Measurements from ENCODE around the gene ZIC1. TPM values are rescaled to one million over a fixed set of nuclear protein-coding genes. Genes with fewer than 3 reads are reported as not detected.

The ZIC1 gene
- total RNA-seq, 2 experiments from 2014 or later = not detected

GRCh38 chr3:147401421-147401820, 7.7 kb upstream of the ZIC1 start:
- Mint-ChIP-seq H3K9me3 (peaks cover 4% of the 10 kb centered on the region), H3K4me1 (ENCODE audit: low read depth) (peaks cover 10% of the 10 kb centered on the region), H3K27ac (no peak overlapping the region), H3K36me3 (ENCODE audit: low read depth) (peaks cover 10% of the 10 kb centered on the region), H3K27me3 (ENCODE audit: low read depth) (peaks cover 81% of the 10 kb centered on the region), H3K4me3 (no peak overlapping the region)
- CTCF ChIA-PET = interaction anchor here (0.6 kb wide), 1 partner anchor 40 kb away, joined by 3 read pairs; no protein-coding TSS in a partner anchor
- intact Hi-C loops (cut with micrococcal nuclease) = no loop called here
- no peak for DNase-seq

- Mint-ChIP-seq H3K4me1 (ENCODE audit: low read depth) (peaks cover 13% of the 10 kb centered on the region), H3K27me3 (ENCODE audit: low read depth) (peaks cover 84% of the 10 kb centered on the region), H3K9me3 (peaks cover 4% of the 10 kb centered on the region)
Observed at GRCh38 chr3:147402159-147402558, 7.0 kb upstream of the ZIC1 start.

GRCh38 chr3:147403511-147403910, 5.7 kb upstream of the ZIC1 start:
- peaks cover 12% of the 10 kb centered on the region for H3K9me3 Mint-ChIP-seq
- CTCF ChIA-PET = no interaction called here
- DNase-seq = no peak
- H3K27me3 Mint-ChIP-seq (ENCODE audit: low read depth) = peaks cover 83% of the 10 kb centered on the region
- no peak overlapping the region for H3K27ac Mint-ChIP-seq
- peaks cover 14% of the 10 kb centered on the region for H3K4me1 Mint-ChIP-seq (ENCODE audit: low read depth)
- no peak overlapping the region for H3K4me3 Mint-ChIP-seq
- peaks cover 12% of the 10 kb centered on the region for H3K36me3 Mint-ChIP-seq (ENCODE audit: low read depth)
- intact Hi-C loops (cut with micrococcal nuclease) = no loop called here

More at GRCh38 chr3:147402159-147402558, 7.0 kb upstream of the ZIC1 start:
- Mint-ChIP-seq H3K4me3 (no peak overlapping the region), H3K36me3 (ENCODE audit: low read depth) (peaks cover 12% of the 10 kb centered on the region), H3K27ac (no peak overlapping the region)
- DNase-seq = no peak
- intact Hi-C loops (cut with micrococcal nuclease) = no loop called here
- CTCF ChIA-PET = no interaction called here

GRCh38 chr3:147404000-147404799, 5.0 kb upstream of the ZIC1 start:
- Mint-ChIP-seq H3K27me3 (ENCODE audit: low read depth) (peaks cover 85% of the 10 kb centered on the region), H3K36me3 (ENCODE audit: low read depth) (peaks cover 12% of the 10 kb centered on the region), H3K27ac (no peak overlapping the region), H3K9me3 (peaks cover 13% of the 10 kb centered on the region), H3K4me1 (ENCODE audit: low read depth) (peaks cover 20% of the 10 kb centered on the region), H3K4me3 (no peak overlapping the region)
- intact Hi-C loops (cut with micrococcal nuclease) = no loop called here
- CTCF ChIA-PET = no interaction called here
- DNase-seq = no peak

- Mint-ChIP-seq H3K27ac (no peak overlapping the region), H3K27me3 (ENCODE audit: low read depth) (peaks cover 84% of the 10 kb centered on the region), H3K4me1 (ENCODE audit: low read depth) (peaks cover 24% of the 10 kb centered on the region), H3K4me3 (no peak overlapping the region), H3K36me3 (ENCODE audit: low read depth) (peaks cover 12% of the 10 kb centered on the region), H3K9me3 (peaks cover 13% of the 10 kb centered on the region)
- no peak for DNase-seq
- intact Hi-C loops (cut with micrococcal nuclease) = no loop called here
- CTCF ChIA-PET = no interaction called here
Observed at GRCh38 chr3:147404800-147405230, 4.3 kb upstream of the ZIC1 start.

GRCh38 chr3:147405231-147406027, 3.7 kb upstream of the ZIC1 start:
- Mint-ChIP-seq H3K36me3 (ENCODE audit: low read depth) (peaks cover 12% of the 10 kb centered on the region), H3K9me3 (peaks cover 13% of the 10 kb centered on the region), H3K4me1 (ENCODE audit: low read depth) (peaks cover 24% of the 10 kb centered on the region), H3K27ac (no peak overlapping the region), H3K4me3 (no peak overlapping the region), H3K27me3 (ENCODE audit: low read depth) (peaks cover 82% of the 10 kb centered on the region)
- intact Hi-C loops (cut with micrococcal nuclease) = no loop called here
- no peak for DNase-seq
- CTCF ChIA-PET = no interaction called here

GRCh38 chr3:147406028-147406931, 2.9 kb upstream of the ZIC1 start, which contains the start of gene ZIC4:
TSS of gene ZIC4 (minus strand) at chr3:147406543. CDS start at chr3:147402797, 3,746 bp downstream.
- H3K36me3 Mint-ChIP-seq (ENCODE audit: low read depth) = peaks cover 12% of the 10 kb centered on the region
- H3K4me3 Mint-ChIP-seq = no peak within 1 kb of the TSS
- peaks cover 82% of the 10 kb centered on the region for H3K27me3 Mint-ChIP-seq (ENCODE audit: low read depth)
- intact Hi-C loops (cut with micrococcal nuclease) = no loop called here
- DNase-seq = no peak
- H3K27ac Mint-ChIP-seq = no peak within 1 kb of the TSS
- H3K9me3 Mint-ChIP-seq = peaks cover 13% of the 10 kb centered on the region
- CTCF ChIA-PET = no interaction called here
- peaks cover 31% of the 10 kb centered on the region for H3K4me1 Mint-ChIP-seq (ENCODE audit: low read depth)

GRCh38 chr3:147407114-147407497, 2.1 kb upstream of the ZIC1 start:
- Mint-ChIP-seq H3K36me3 (ENCODE audit: low read depth) (peaks cover 17% of the 10 kb centered on the region), H3K4me3 (no peak overlapping the region), H3K27ac (no peak overlapping the region), H3K9me3 (peaks cover 13% of the 10 kb centered on the region), H3K27me3 (ENCODE audit: low read depth) (peaks cover 83% of the 10 kb centered on the region), H3K4me1 (ENCODE audit: low read depth) (peaks cover 38% of the 10 kb centered on the region)
- intact Hi-C loops (cut with micrococcal nuclease) = no loop called here
- CTCF ChIA-PET = no interaction called here
- no peak for DNase-seq

- CTCF ChIA-PET = no interaction called here
- Mint-ChIP-seq H3K36me3 (ENCODE audit: low read depth) (peaks cover 17% of the 10 kb centered on the region), H3K4me3 (no peak overlapping the region), H3K4me1 (ENCODE audit: low read depth) (peaks cover 42% of the 10 kb centered on the region), H3K27me3 (ENCODE audit: low read depth) (peaks cover 82% of the 10 kb centered on the region), H3K9me3 (peaks cover 11% of the 10 kb centered on the region), H3K27ac (no peak overlapping the region)
- no peak for DNase-seq
- intact Hi-C loops (cut with micrococcal nuclease) = no loop called here
Observed at GRCh38 chr3:147407498-147408187, 1.5 kb upstream of the ZIC1 start.

GRCh38 chr3:147408188-147409100, 721 bp upstream of the ZIC1 start:
- H3K4me3 Mint-ChIP-seq = no peak overlapping the region
- peaks cover 19% of the 10 kb centered on the region for H3K36me3 Mint-ChIP-seq (ENCODE audit: low read depth)
- CTCF ChIA-PET = no interaction called here
- H3K27me3 Mint-ChIP-seq (ENCODE audit: low read depth) = peaks cover 82% of the 10 kb centered on the region
- intact Hi-C loops (cut with micrococcal nuclease) = no loop called here
- H3K27ac Mint-ChIP-seq = no peak overlapping the region
- H3K4me1 Mint-ChIP-seq (ENCODE audit: low read depth) = peaks cover 48% of the 10 kb centered on the region
- peaks cover 13% of the 10 kb centered on the region for H3K9me3 Mint-ChIP-seq
- DNase-seq = no peak

GRCh38 chr3:147410116-147410525, 956 bp downstream of the ZIC1 start:
- no peak overlapping the region for H3K27ac Mint-ChIP-seq
- intact Hi-C loops (cut with micrococcal nuclease) = loop anchor here (5.0 kb wide), 2 partner anchors 33 to 53 kb away; no protein-coding TSS in a partner anchor
- no peak for DNase-seq
- CTCF ChIA-PET = interaction anchor here (0.5 kb wide), 1 partner anchor 1869 kb away, joined by 4 read pairs; no protein-coding TSS in a partner anchor
- H3K27me3 Mint-ChIP-seq (ENCODE audit: low read depth) = peaks cover 80% of the 10 kb centered on the region
- peaks cover 13% of the 10 kb centered on the region for H3K9me3 Mint-ChIP-seq
- H3K36me3 Mint-ChIP-seq (ENCODE audit: low read depth) = peaks cover 21% of the 10 kb centered on the region
- no peak overlapping the region for H3K4me3 Mint-ChIP-seq
- H3K4me1 Mint-ChIP-seq (ENCODE audit: low read depth) = peaks cover 50% of the 10 kb centered on the region

Data from activated naive CD4-positive, alpha-beta T cell treated with anti-CD3 and anti-CD28 coated beads for 36 hours (primary cell).